Measurements from ENCODE around the gene ABHD11. TPM values are rescaled to one million over a fixed set of nuclear protein-coding genes. Genes with fewer than 3 reads are reported as not detected.

Gene ABHD11
- polyA plus RNA-seq, 4 donors: 53.0 to 93.3 (median 62.5) TPM

DNA sequence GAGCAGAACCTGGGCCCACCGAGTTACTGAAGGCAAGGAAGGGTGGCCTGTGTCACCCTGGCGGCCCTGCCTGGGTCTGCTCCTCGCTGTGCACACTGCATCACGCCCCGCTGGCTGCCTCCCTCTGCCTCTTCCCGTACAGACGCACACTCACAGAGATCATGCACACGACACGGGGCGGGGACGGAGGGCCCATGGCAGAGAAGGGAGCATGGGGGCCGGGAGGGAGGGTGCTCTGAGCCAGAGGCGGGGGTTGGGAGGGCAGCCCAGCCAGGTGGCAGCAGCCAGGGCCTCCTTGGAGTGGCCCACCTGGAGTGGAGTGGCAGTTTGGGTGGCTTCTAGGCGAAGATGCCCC lies 38.6 kb downstream of the ABHD11 start:
- peaks cover 0 to 42% (median 2%) of the 10 kb centered on the region in 3 donors for H3K4me1 ChIP-seq (ENCODE audit: control insufficient read depth in 3 of 3, insufficient read depth in 2 of 3, low read depth in 1 of 3, low read length in 2 of 3)
- FAIRE-seq (no peak), DNase-seq (no peak)
- H3K27ac ChIP-seq (ENCODE audit: low read depth in 1 of 3, low read length in 2 of 3): peak overlapping the region in 1 of 3 donors; percentile 51
- H3K4me3 ChIP-seq (ENCODE audit: low read depth in 1 of 3, low read length in 3 of 3): no peak overlapping the region
- 76 to 85% (median 81%) methylated on average over 11 to 14 of the region's 14 CpGs for WGBS, 3 donors
- peaks cover 5 to 95% (median 9%) of the 10 kb centered on the region in 3 donors for H3K36me3 ChIP-seq (ENCODE audit: control insufficient read depth in 3 of 3, insufficient read depth in 2 of 3, low read depth in 1 of 3, low read length in 3 of 3)
- H3K27me3 ChIP-seq (ENCODE audit: control insufficient read depth in 3 of 3, insufficient read depth in 3 of 3, low read length in 3 of 3): no peaks in the 10 kb centered on the region
- H3K9me3 ChIP-seq (ENCODE audit: control insufficient read depth in 2 of 2, insufficient read depth in 1 of 2, low read depth in 1 of 2, low read length in 1 of 2): no peaks in the 10 kb centered on the region

DNA sequence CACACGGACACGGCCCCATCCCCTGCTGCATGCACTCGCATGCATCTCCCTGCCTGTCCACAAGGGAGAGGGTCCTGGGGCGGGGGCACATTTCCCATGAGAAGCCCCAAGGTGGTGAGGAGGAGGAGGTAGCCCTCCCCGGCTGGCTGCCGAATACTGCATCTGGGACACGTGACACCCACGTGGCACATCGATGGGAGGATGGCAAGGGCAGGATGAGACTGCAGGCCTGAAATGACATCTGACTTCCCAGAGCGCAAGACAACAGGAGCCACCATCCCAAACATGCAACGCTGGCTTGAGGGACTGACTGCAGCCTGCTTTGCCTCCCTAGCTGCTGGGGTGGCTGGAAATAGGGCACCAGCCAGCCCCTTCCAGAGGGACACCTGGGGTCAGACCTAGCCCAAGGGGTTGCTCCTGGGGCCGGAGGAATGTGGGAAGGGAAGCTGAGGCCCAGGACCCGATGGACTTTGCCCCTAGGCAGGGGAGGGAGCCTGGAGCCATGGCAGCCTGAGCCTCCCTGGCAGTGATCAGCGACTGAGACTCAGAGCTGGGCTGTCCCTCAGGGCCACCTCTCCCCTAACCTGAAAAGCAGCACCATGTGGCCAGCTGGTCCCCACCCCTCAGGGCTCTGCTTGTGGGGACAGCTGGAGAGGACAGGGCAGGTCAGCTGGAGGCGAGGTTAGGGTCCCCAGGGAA lies 39.1 kb downstream of the ABHD11 start:
- Histone ChIP-seq H3K36me3 (ENCODE audit: control insufficient read depth in 3 of 3, insufficient read depth in 2 of 3, low read depth in 1 of 3, low read length in 3 of 3) (peaks cover 5 to 95% (median 12%) of the 10 kb centered on the region in 3 donors), H3K9me3 (ENCODE audit: control insufficient read depth in 2 of 2, insufficient read depth in 1 of 2, low read depth in 1 of 2, low read length in 1 of 2) (no peaks in the 10 kb centered on the region), H3K4me1 (ENCODE audit: control insufficient read depth in 3 of 3, insufficient read depth in 2 of 3, low read depth in 1 of 3, low read length in 2 of 3) (peaks cover 0 to 37% (median 2%) of the 10 kb centered on the region in 3 donors), H3K27me3 (ENCODE audit: control insufficient read depth in 3 of 3, insufficient read depth in 3 of 3, low read length in 3 of 3) (no peaks in the 10 kb centered on the region), H3K4me3 (ENCODE audit: low read depth in 1 of 3, low read length in 3 of 3) (no peak overlapping the region), H3K27ac (ENCODE audit: low read depth in 1 of 3, low read length in 2 of 3) (peak overlapping the region in 1 of 3 donors; percentile 51)
- DNase-seq (peak; percentile 39 to 61), FAIRE-seq (no peak)
- WGBS, 3 donors: 71 to 81% (median 75%) methylated on average over 14 to 15 of the region's 15 CpGs

DNA sequence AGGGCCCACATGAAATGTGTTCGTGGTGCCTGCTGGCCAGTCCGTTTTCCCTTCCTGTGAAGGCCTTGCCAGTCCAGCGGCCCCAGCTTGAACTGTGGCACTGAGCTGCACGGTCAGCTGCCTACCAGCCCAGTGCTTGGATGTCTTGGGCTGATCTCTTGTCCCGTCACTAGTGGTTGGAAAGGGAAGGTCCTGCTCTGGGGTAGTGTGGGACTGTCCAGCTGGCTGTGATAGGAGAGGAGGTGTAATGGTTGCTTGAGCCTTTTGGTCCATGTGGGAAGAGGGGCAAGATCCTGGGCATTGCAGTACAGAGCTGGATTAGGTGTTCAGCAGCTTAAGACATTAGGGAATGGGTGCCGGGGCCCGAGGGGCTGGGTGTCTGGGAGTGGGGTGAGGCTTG lies 40.2 kb downstream of the ABHD11 start:
- WGBS, 3 donors: 88 to 93% (median 89%) methylated on average over 7 of the region's 7 CpGs

DNA sequence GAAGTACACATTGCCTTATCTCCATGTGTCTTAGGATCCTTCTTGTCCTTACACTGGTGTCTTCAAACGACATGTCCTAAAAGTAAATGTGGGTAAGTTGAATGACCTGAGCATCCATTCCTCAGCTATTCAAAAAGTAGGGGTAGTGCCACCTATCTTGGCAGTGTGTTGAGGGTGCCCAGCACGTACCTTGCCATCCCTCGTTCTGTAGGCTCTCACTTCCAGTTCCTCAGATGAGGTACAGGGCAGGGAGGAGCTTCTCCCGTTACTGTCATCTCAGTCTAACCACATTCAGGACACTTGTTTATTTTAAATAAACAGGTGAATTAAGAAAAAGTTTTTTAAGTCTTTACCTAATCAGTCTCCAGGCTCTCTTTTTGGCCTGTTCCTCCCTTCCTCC lies 42.2 kb downstream of the ABHD11 start:
- no peaks in the 10 kb centered on the region for H3K27me3 ChIP-seq (ENCODE audit: control insufficient read depth in 3 of 3, insufficient read depth in 3 of 3, low read length in 3 of 3)
- FAIRE-seq (no peak), DNase-seq (no peak)
- H3K36me3 ChIP-seq (ENCODE audit: control insufficient read depth in 3 of 3, insufficient read depth in 2 of 3, low read depth in 1 of 3, low read length in 3 of 3): peaks cover 17 to 95% (median 24%) of the 10 kb centered on the region in 3 donors
- H3K4me1 ChIP-seq (ENCODE audit: control insufficient read depth in 3 of 3, insufficient read depth in 2 of 3, low read depth in 1 of 3, low read length in 2 of 3): peaks cover 0 to 10% (median 0%) of the 10 kb centered on the region in 3 donors
- H3K9me3 ChIP-seq (ENCODE audit: control insufficient read depth in 2 of 2, insufficient read depth in 1 of 2, low read depth in 1 of 2, low read length in 1 of 2): no peaks in the 10 kb centered on the region
- no peak overlapping the region for H3K4me3 ChIP-seq (ENCODE audit: low read depth in 1 of 3, low read length in 3 of 3)
- WGBS, 3 donors: 88 to 93% (median 93%) methylated on average over 4 of the region's 4 CpGs
- no peak overlapping the region for H3K27ac ChIP-seq (ENCODE audit: low read depth in 1 of 3, low read length in 2 of 3)

More for the DNA sequence above, 40.2 kb downstream of the ABHD11 start:
- Histone ChIP-seq H3K27me3 (ENCODE audit: control insufficient read depth in 3 of 3, insufficient read depth in 3 of 3, low read length in 3 of 3) (no peaks in the 10 kb centered on the region), H3K4me3 (ENCODE audit: low read depth in 1 of 3, low read length in 3 of 3) (no peak overlapping the region), H3K4me1 (ENCODE audit: control insufficient read depth in 3 of 3, insufficient read depth in 2 of 3, low read depth in 1 of 3, low read length in 2 of 3) (peaks cover 0 to 29% (median 2%) of the 10 kb centered on the region in 3 donors), H3K27ac (ENCODE audit: low read depth in 1 of 3, low read length in 2 of 3) (no peak overlapping the region), H3K36me3 (ENCODE audit: control insufficient read depth in 3 of 3, insufficient read depth in 2 of 3, low read depth in 1 of 3, low read length in 3 of 3) (peaks cover 9 to 98% (median 15%) of the 10 kb centered on the region in 3 donors), H3K9me3 (ENCODE audit: control insufficient read depth in 2 of 2, insufficient read depth in 1 of 2, low read depth in 1 of 2, low read length in 1 of 2) (no peaks in the 10 kb centered on the region)
- DNase-seq (no peak), FAIRE-seq (no peak)

DNA sequence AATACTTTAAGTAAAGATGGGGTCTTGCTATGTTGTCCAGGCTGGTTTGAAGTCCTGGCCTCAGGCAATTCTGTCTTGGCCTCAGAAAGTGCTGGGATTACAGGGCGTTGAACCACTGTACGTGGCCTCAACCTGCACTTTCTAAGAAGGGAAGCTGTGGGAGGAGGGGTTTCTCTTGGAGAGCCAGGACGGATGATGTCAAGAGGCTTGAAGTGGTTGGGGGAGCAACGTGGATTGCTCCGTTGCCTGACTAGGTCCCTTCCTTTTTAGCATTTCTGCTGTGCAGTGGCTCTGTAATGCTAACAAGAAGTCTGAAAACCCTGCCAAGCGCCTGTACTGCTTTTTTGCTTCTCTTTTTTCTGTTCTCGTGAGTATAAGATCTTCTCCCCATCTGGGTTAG lies 48.0 kb downstream of the ABHD11 start:
- FAIRE-seq (no peak), DNase-seq (no peak)
- 76 to 92% (median 88%) methylated on average over 7 of the region's 7 CpGs for WGBS, 3 donors
- H3K4me3 ChIP-seq (ENCODE audit: low read depth in 1 of 3, low read length in 3 of 3): no peak overlapping the region
- H3K27me3 ChIP-seq (ENCODE audit: control insufficient read depth in 3 of 3, insufficient read depth in 3 of 3, low read length in 3 of 3): no peaks in the 10 kb centered on the region
- H3K9me3 ChIP-seq (ENCODE audit: control insufficient read depth in 2 of 2, insufficient read depth in 1 of 2, low read depth in 1 of 2, low read length in 1 of 2): no peaks in the 10 kb centered on the region
- no peaks in the 10 kb centered on the region for H3K4me1 ChIP-seq (ENCODE audit: control insufficient read depth in 3 of 3, insufficient read depth in 2 of 3, low read depth in 1 of 3, low read length in 2 of 3)
- H3K36me3 ChIP-seq (ENCODE audit: control insufficient read depth in 3 of 3, insufficient read depth in 2 of 3, low read depth in 1 of 3, low read length in 3 of 3): peaks cover 14 to 81% (median 15%) of the 10 kb centered on the region in 3 donors
- H3K27ac ChIP-seq (ENCODE audit: low read depth in 1 of 3, low read length in 2 of 3): no peak overlapping the region

DNA sequence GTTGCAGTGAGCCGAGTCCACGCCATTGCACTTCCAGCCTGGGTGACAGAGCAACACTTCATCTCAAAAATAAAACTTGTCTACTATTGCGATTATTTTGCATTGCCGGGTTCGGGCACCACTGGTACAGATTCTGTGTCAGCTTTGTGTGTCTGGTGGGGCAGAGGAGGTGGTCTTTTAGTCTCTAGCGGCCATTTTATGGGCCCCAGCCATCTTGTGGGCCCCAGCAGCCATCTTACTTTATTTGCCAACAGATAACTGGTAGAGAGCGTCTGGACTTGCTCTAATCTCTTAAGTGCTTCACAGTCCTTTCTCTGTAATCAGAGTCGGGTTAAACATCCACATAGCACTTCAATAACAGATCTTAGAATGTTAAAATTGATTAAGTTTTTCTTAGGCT lies 50.3 kb downstream of the ABHD11 start:
- peaks cover 0 to 2% (median 0%) of the 10 kb centered on the region in 3 donors for H3K4me1 ChIP-seq (ENCODE audit: control insufficient read depth in 3 of 3, insufficient read depth in 2 of 3, low read depth in 1 of 3, low read length in 2 of 3)
- FAIRE-seq (no peak), DNase-seq (no peak)
- H3K4me3 ChIP-seq (ENCODE audit: low read depth in 1 of 3, low read length in 3 of 3): no peak overlapping the region
- H3K27ac ChIP-seq (ENCODE audit: low read depth in 1 of 3, low read length in 2 of 3): no peak overlapping the region
- H3K9me3 ChIP-seq (ENCODE audit: control insufficient read depth in 2 of 2, insufficient read depth in 1 of 2, low read depth in 1 of 2, low read length in 1 of 2): no peaks in the 10 kb centered on the region
- 91 to 93% (median 92%) methylated on average over 8 of the region's 8 CpGs for WGBS, 3 donors
- no peaks in the 10 kb centered on the region for H3K27me3 ChIP-seq (ENCODE audit: control insufficient read depth in 3 of 3, insufficient read depth in 3 of 3, low read length in 3 of 3)
- peaks cover 10 to 65% (median 11%) of the 10 kb centered on the region in 3 donors for H3K36me3 ChIP-seq (ENCODE audit: control insufficient read depth in 3 of 3, insufficient read depth in 2 of 3, low read depth in 1 of 3, low read length in 3 of 3)

Other genes with a start within 250 kb of the ABHD11 start
- gene BAZ1B, start 216.5 kb downstream of the ABHD11 start, polyA plus RNA-seq: 10 to 100 TPM; 15.7 to 34.4 (median 23.2) TPM
- 10 to 100 TPM; 38.8 to 86.2 (median 64.3) TPM for gene BCL7B, start 181.1 kb downstream of the ABHD11 start, polyA plus RNA-seq
- gene TBL2, start 160.2 kb downstream of the ABHD11 start, polyA plus RNA-seq: 10 to 100 TPM in 2 of 4 donors, 1 to 10 TPM in 2; 5.4 to 40.1 (median 19.0) TPM
- gene MLXIPL, start 114.3 kb downstream of the ABHD11 start, polyA plus RNA-seq: 100 to 1,000 TPM in 3 of 4 donors, 10 to 100 TPM in 1; 95.8 to 208 (median 128) TPM
- gene VPS37D, start 71.0 kb downstream of the ABHD11 start, polyA plus RNA-seq: 1 to 10 TPM; 2.6 to 4.2 (median 3.2) TPM
- gene DNAJC30, start 55.3 kb downstream of the ABHD11 start, polyA plus RNA-seq: 10 to 100 TPM in 1 of 4 donors, 1 to 10 TPM in 3; 6.0 to 10.4 (median 7.8) TPM
- gene BUD23, start 55.2 kb downstream of the ABHD11 start, polyA plus RNA-seq: 10 to 100 TPM; 37.8 to 90.0 (median 61.7) TPM
- 10 to 100 TPM in 3 of 4 donors, 1 to 10 TPM in 1; 9.5 to 30.0 (median 14.6) TPM for gene STX1A, start 19.1 kb downstream of the ABHD11 start, polyA plus RNA-seq
- gene CLDN3, start 31.5 kb upstream of the ABHD11 start, polyA plus RNA-seq: 100 to 1,000 TPM; 236 to 394 (median 308) TPM
- gene CLDN4, start 92.2 kb upstream of the ABHD11 start, polyA plus RNA-seq: 100 to 1,000 TPM; 115 to 531 (median 202) TPM
- gene METTL27, start 103.7 kb upstream of the ABHD11 start, polyA plus RNA-seq: 10 to 100 TPM in 1 of 4 donors, 1 to 10 TPM in 1, under 1 TPM in 2; 0.89 to 14.4 (median 2.5) TPM
- gene TMEM270, start 122.4 kb upstream of the ABHD11 start, polyA plus RNA-seq: under 1 TPM in 2 of 4 donors, not detected in 2; 0.18 to 0.19 TPM

All from small intestine (tissue), 7 donors.